SU-DHL-6 (cell line): ENCODE measurements around the gene SHISA5.

Experiments
- CTCF ChIP-seq: fragments of 200-600 bp; sonication (generic); IDR thresholded peaks from one replicate; pipeline ENCODE4 v1.5.1; 2017; ENCODE audit warnings: antibody characterized with exemption, mild to moderate bottlenecking, low read length, moderate library complexity; ENCODE audit not compliant: insufficient read depth, poor library complexity, severe bottlenecking
- EZH2phosphoT487 ChIP-seq: fragments of 200-600 bp; sonication (generic), shearing (Covaris generic); conservative IDR thresholded peaks from 2 replicates; pipeline ENCODE4 v1.6.1; 2018; ENCODE audit warnings: mild to moderate bottlenecking, antibody characterized with exemption, low read length, moderate library complexity, mixed read lengths

- TF ChIP-seq CTCF (no peak), EZH2phosphoT487 (no peak)
Measured at GRCh38 chr3:48433472-48434118, 70.4 kb downstream of the SHISA5 start.
